ENCODE data around the gene ASAP2.
"Not testable (repeated sequence)": the region's sequence is repeated elsewhere in the genome, so short reads cannot be mapped to it uniquely, and the experiment has no call there.

Gene ASAP2

GRCh38 chr2:9212661-9213411 lies 6.2 kb downstream of the ASAP2 start:
- DNase-seq = no peak

- no peak for DNase-seq
Observed at GRCh38 chr2:9213477-9214051, 7.0 kb downstream of the ASAP2 start.

GRCh38 chr2:9214873-9215272 lies 8.3 kb downstream of the ASAP2 start:
- DNase-seq = no peak

- DNase-seq = no peak
Observed at GRCh38 chr2:9215680-9216079, 9.1 kb downstream of the ASAP2 start.

- DNase-seq = not testable (repeated sequence)
Observed at GRCh38 chr2:9216143-9216542, 9.5 kb downstream of the ASAP2 start.

GRCh38 chr2:9217838-9218770 lies 11.5 kb downstream of the ASAP2 start:
- no peak for DNase-seq

- no peak for DNase-seq
Observed at GRCh38 chr2:9219027-9219445, 12.4 kb downstream of the ASAP2 start.

GRCh38 chr2:9220201-9220600 lies 13.6 kb downstream of the ASAP2 start:
- no peak for DNase-seq

- DNase-seq = no peak
Observed at GRCh38 chr2:9221223-9221622, 14.6 kb downstream of the ASAP2 start.

GRCh38 chr2:9222239-9222892 lies 15.8 kb downstream of the ASAP2 start:
- no peak for DNase-seq

- no peak for DNase-seq
Observed at GRCh38 chr2:9222893-9223287, 16.3 kb downstream of the ASAP2 start.

GRCh38 chr2:9225806-9226205 lies 19.2 kb downstream of the ASAP2 start:
- no peak for DNase-seq

GRCh38 chr2:9226458-9227380 lies 20.1 kb downstream of the ASAP2 start:
- no peak for DNase-seq

- no peak for DNase-seq
Observed at GRCh38 chr2:9228088-9228751, 21.6 kb downstream of the ASAP2 start.

GRCh38 chr2:9228781-9229469 lies 22.3 kb downstream of the ASAP2 start:
- DNase-seq = no peak

GRCh38 chr2:9229470-9229820 lies 22.8 kb downstream of the ASAP2 start:
- DNase-seq = no peak

GRCh38 chr2:9230051-9230802 lies 23.6 kb downstream of the ASAP2 start:
- no peak for DNase-seq

- no peak for DNase-seq
Observed at GRCh38 chr2:9230881-9231280, 24.3 kb downstream of the ASAP2 start.

- no peak for DNase-seq
Observed at GRCh38 chr2:9231291-9232165, 24.9 kb downstream of the ASAP2 start.

Data from effector CD4-positive, alpha-beta T cell (primary cell).